HEK293 (cell line): Measurements from ENCODE around the gene TTF2.

Source experiments
- CTCF ChIA-PET: fragments of 350-600 bp; formaldehyde crosslinking; extraction: SDS; loops from one replicate; lab custom pipeline; 2021; ENCODE audit warnings: antibody characterized with exemption; lab: Yijun Ruan, JAX
- POLR2A ChIA-PET: fragments of 300-600 bp; formaldehyde crosslinking; extraction: SDS; loops from one replicate; lab custom pipeline; 2020; ENCODE audit warnings: antibody characterized with exemption, inconsistent platforms; lab: Yijun Ruan, JAX
- H3K27ac ChIP-seq: fragments of 200-500 bp; sonication (Bioruptor generic); 2 replicates; pipeline ENCODE4 v1.5.1; 2014; ENCODE audit warnings: low read depth, low read length, control low read depth, inconsistent platforms; ENCODE audit errors: extremely low read depth
- H3K36me3 ChIP-seq, 2 experiments: fragments of 200-500 bp in 1 of 2; sonication (Bioruptor generic) in 1 of 2; 1 replicate in 1 of 2; 2 replicates in 1 of 2; pipeline ENCODE4 v1.5.1; 2014 to 2017; ENCODE audit warnings: inconsistent platforms in 2 of 2, low read length in 2 of 2; ENCODE audit not compliant: control insufficient read depth in 2 of 2, insufficient read depth in 1 of 2
- H3K4me1 ChIP-seq: fragments of 200-500 bp; sonication (Bioruptor generic); 2 replicates; pipeline ENCODE4 v1.5.1; 2014; ENCODE audit warnings: mild to moderate bottlenecking, low read length, inconsistent platforms; ENCODE audit not compliant: control insufficient read depth, insufficient read depth
- H3K4me3 ChIP-seq: 2 replicates; pipeline ENCODE4 v1.5.1; 2011; ENCODE audit warnings: low read depth, mild to moderate bottlenecking, control low read depth, low read length, moderate library complexity
- H3K9me3 ChIP-seq: fragments of 200-500 bp; sonication (Bioruptor generic); 2 replicates; pipeline ENCODE4 v1.5.1; 2014; ENCODE audit warnings: low read depth, low read length, inconsistent platforms; ENCODE audit not compliant: control insufficient read depth, insufficient read depth
- ATF2 ChIP-seq: fragments of 450-650 bp; formaldehyde crosslinking; IDR thresholded peaks from 2 replicates; pipeline ENCODE4 v1.5.1; 2016; ENCODE audit warnings: missing biosample characterization, missing genetic modification characterization, low read depth
- EGR2 ChIP-seq: fragments of 450-650 bp; formaldehyde crosslinking; IDR thresholded peaks from 2 replicates; pipeline ENCODE4 v1.5.1; 2016; ENCODE audit warnings: low read depth, missing biosample characterization, missing genetic modification characterization
- KLF10 ChIP-seq: fragments of 450-650 bp; IDR thresholded peaks from 2 replicates; pipeline ENCODE4 v1.5.1; 2018; ENCODE audit warnings: missing biosample characterization, mild to moderate bottlenecking, missing genetic modification characterization
- KLF9 ChIP-seq: fragments of 450-650 bp; formaldehyde crosslinking; IDR thresholded peaks from 2 replicates; pipeline ENCODE4 v1.5.1; 2016; ENCODE audit warnings: missing biosample characterization, missing genetic modification characterization, low read depth
- PRDM1 ChIP-seq: fragments of 450-650 bp; formaldehyde crosslinking; IDR thresholded peaks from 2 replicates; pipeline ENCODE4; 2016; ENCODE audit warnings: missing biosample characterization, missing genetic modification characterization
- ZBTB1 ChIP-seq: fragments of 450-650 bp; formaldehyde crosslinking; IDR thresholded peaks from 2 replicates; pipeline ENCODE4 v1.5.1; 2016; ENCODE audit warnings: missing biosample characterization, missing genetic modification characterization
- ZFHX2 ChIP-seq: fragments of 450-650 bp; formaldehyde crosslinking; conservative IDR thresholded peaks from 2 replicates; pipeline ENCODE4 v1.5.1; 2016; ENCODE audit warnings: missing biosample characterization, missing genetic modification characterization
- ZNF146 ChIP-seq: fragments of 450-650 bp; formaldehyde crosslinking; IDR thresholded peaks from 2 replicates; pipeline ENCODE4 v1.5.1; 2016; ENCODE audit warnings: missing biosample characterization, missing genetic modification characterization
- ZNF148 ChIP-seq: fragments of 450-650 bp; formaldehyde crosslinking; IDR thresholded peaks from 2 replicates; pipeline ENCODE4 v1.5.0; 2017; ENCODE audit warnings: missing biosample characterization, missing genetic modification characterization, borderline replicate concordance
- ZNF16 ChIP-seq: fragments of 450-650 bp; formaldehyde crosslinking; IDR thresholded peaks from 2 replicates; pipeline ENCODE4 v1.5.1; 2016; ENCODE audit warnings: low read depth, missing biosample characterization, missing genetic modification characterization
- ZNF175 ChIP-seq: fragments of 450-650 bp; formaldehyde crosslinking; IDR thresholded peaks from 2 replicates; pipeline ENCODE4 v1.5.1; 2016; ENCODE audit warnings: missing biosample characterization, missing genetic modification characterization
- ZNF24 ChIP-seq: fragments of 450-650 bp; formaldehyde crosslinking; IDR thresholded peaks from 2 replicates; pipeline ENCODE4 v1.5.1; 2016; ENCODE audit warnings: missing biosample characterization, missing genetic modification characterization
- ZNF26 ChIP-seq: fragments of 450-650 bp; formaldehyde crosslinking; IDR thresholded peaks from 2 replicates; pipeline ENCODE4 v1.5.1; 2016; ENCODE audit warnings: missing biosample characterization, missing genetic modification characterization
- ZNF350 ChIP-seq: fragments of 450-650 bp; formaldehyde crosslinking; IDR thresholded peaks from 2 replicates; pipeline ENCODE4 v1.5.0; 2017; ENCODE audit warnings: missing biosample characterization, mild to moderate bottlenecking, missing genetic modification characterization
- ZNF488 ChIP-seq: fragments of 450-650 bp; formaldehyde crosslinking; IDR thresholded peaks from 2 replicates; pipeline ENCODE4 v1.5.1; 2016; ENCODE audit warnings: missing biosample characterization, missing genetic modification characterization
- ZNF530 ChIP-seq: fragments of 450-650 bp; formaldehyde crosslinking; IDR thresholded peaks from 2 replicates; pipeline ENCODE4 v1.5.1; 2016; ENCODE audit warnings: low read depth, missing biosample characterization, missing genetic modification characterization
- ZNF580 ChIP-seq: fragments of 450-650 bp; formaldehyde crosslinking; IDR thresholded peaks from 2 replicates; pipeline ENCODE4 v1.5.1; 2016; ENCODE audit warnings: missing biosample characterization, missing genetic modification characterization
- ZNF600 ChIP-seq: fragments of 450-650 bp; formaldehyde crosslinking; IDR thresholded peaks from 2 replicates; pipeline ENCODE4 v1.5.1; 2016; ENCODE audit warnings: missing biosample characterization, missing genetic modification characterization
- ZNF639 ChIP-seq: fragments of 450-650 bp; formaldehyde crosslinking; IDR thresholded peaks from 2 replicates; pipeline ENCODE4 v1.5.1; 2016; ENCODE audit warnings: missing biosample characterization, missing genetic modification characterization
- ZNF645 ChIP-seq: fragments of 450-650 bp; formaldehyde crosslinking; IDR thresholded peaks from 2 replicates; pipeline ENCODE4; 2016; ENCODE audit warnings: missing biosample characterization, missing genetic modification characterization
- ZSCAN30 ChIP-seq: fragments of 450-650 bp; IDR thresholded peaks from 2 replicates; pipeline ENCODE4 v1.5.1; 2018; ENCODE audit warnings: missing biosample characterization, mild to moderate bottlenecking, missing genetic modification characterization, moderate library complexity

Gene TTF2

GRCh38 chr1:117017648-117018047 is 42.5 kb upstream of the TTF2 start:
- H3K4me1 ChIP-seq: no peaks in the 10 kb centered on the region
- TF ChIP-seq ZFHX2: peak; percentile 72
- no peak for TF ChIP-seq ZNF600 (tag by site-specific recombination)
- no peak for TF ChIP-seq ZNF148
- peak; percentile 80 for TF ChIP-seq EGR2 (tag by site-specific recombination)
- TF ChIP-seq, all 188 proteins: peak for 2
- Histone ChIP-seq H3K27ac (no peak overlapping the region), H3K9me3 (no peaks in the 10 kb centered on the region), H3K36me3 (no peaks in the 10 kb centered on the region), H3K4me3 (no peak overlapping the region)
- ChIA-PET CTCF (no interaction called here), POLR2A (no interaction called here)

GRCh38 chr1:117020526-117021156 is 39.5 kb upstream of the TTF2 start:
- Histone ChIP-seq H3K9me3 (no peaks in the 10 kb centered on the region), H3K36me3 (no peaks in the 10 kb centered on the region), H3K4me3 (no peak overlapping the region), H3K27ac (no peak overlapping the region), H3K4me1 (no peaks in the 10 kb centered on the region)
- ChIA-PET POLR2A (no interaction called here), CTCF (interaction anchor here (0.6 kb wide), 1 partner anchor 1884 kb away, joined by 3 read pairs; no protein-coding TSS in a partner anchor)
- no peak for TF ChIP-seq ZNF639
- TF ChIP-seq PRDM1: no peak
- no peak for TF ChIP-seq ZNF16 (tag by site-specific recombination)
- TF ChIP-seq ATF2 (tag by site-specific recombination): no peak
- no peak for TF ChIP-seq ZNF645 (tag by site-specific recombination)
- TF ChIP-seq ZNF530 (tag by site-specific recombination): no peak
- TF ChIP-seq ZNF350 (tag by site-specific recombination): no peak
- no peak for TF ChIP-seq KLF9
- no peak for TF ChIP-seq ZBTB1 (tag by site-specific recombination)

- no peaks in the 10 kb centered on the region for H3K36me3 ChIP-seq
- ChIA-PET POLR2A (no interaction called here), CTCF (no interaction called here)
- H3K4me1 ChIP-seq: no peaks in the 10 kb centered on the region
- no peaks in the 10 kb centered on the region for H3K9me3 ChIP-seq
- H3K27ac ChIP-seq: no peak overlapping the region
- no peak overlapping the region for H3K4me3 ChIP-seq
- TF ChIP-seq ZNF26 (tag by site-specific recombination) (no peak), ZNF580 (tag by site-specific recombination) (no peak), KLF10 (no peak), ZNF488 (tag by site-specific recombination) (no peak), ZNF24 (tag by site-specific recombination) (no peak), ZSCAN30 (tag by site-specific recombination) (no peak), ATF2 (tag by site-specific recombination) (no peak), ZNF146 (tag by site-specific recombination) (no peak), ZNF175 (tag by site-specific recombination) (no peak)
Observed at GRCh38 chr1:117022114-117022513, 38.0 kb upstream of the TTF2 start.
